K562 (cell line): ENCODE results near the gene AMFR. TPM values are rescaled to one million over a fixed set of nuclear protein-coding genes. Genes with fewer than 3 reads are reported as not detected.
A peak's percentile ranks its signal among the peaks of the same experiment; 100 is the strongest.

Source experiments
- ATAC-seq: fragments of 200-7000 bp; cut with Tn5 transposase; 3 replicates; pipeline ENCODE4 v1.9.1; 2020; ENCODE audit warnings: moderate library complexity
- BruUV-seq: library from RNA; stranded (reverse); fragments of 400-500 nt; replicated peaks from 2 replicates; lab custom pipeline; 2021; lab: Mats Ljungman, UMichigan
- CTCF ChIA-PET: fragments of 300-600 bp; formaldehyde crosslinking; extraction: SDS; loops from one replicate; lab custom pipeline; 2021; ENCODE audit warnings: low intra/inter-chr PET ratio; lab: Yijun Ruan, JAX
- POLR2A ChIA-PET: fragments of 300-600, 350-650 bp; sonication (Branson Sonifier 250); formaldehyde crosslinking; extraction: SDS; loops from one replicate; lab custom pipeline; 2021; ENCODE audit warnings: antibody characterized with exemption, inconsistent platforms; lab: Yijun Ruan, JAX
- DNase-seq, 4 experiments: peaks; one replicate each; pipeline versions ENCODE4 v3.0.0 to v3.0.0-alpha.2; 2011 to 2018; ENCODE audit warnings: low spot score in 3 of 4, mixed read lengths in 3 of 4; ENCODE audit errors: extremely low read depth in 1 of 4
- FAIRE-seq: peaks from 2 replicates; lab custom pipeline; 2011; peaks lifted over from hg19 to GRCh38; lab: Jason Lieb, UNC
- H2AFZ ChIP-seq: 2 replicates; pipeline ENCODE4 v1.6.0; 2011; ENCODE audit warnings: low read depth, low read length, control low read depth, inconsistent platforms
- H3K27ac ChIP-seq: fragments of 200-600 bp; 3 replicates; pipeline ENCODE4 v1.8.0; 2011; ENCODE audit warnings: low read depth, mild to moderate bottlenecking, control low read depth, inconsistent platforms, low read length, moderate library complexity, mixed read lengths; ENCODE audit errors: extremely low read depth
- H3K27me3 ChIP-seq, 2 experiments: fragments of 300-600 bp in 1 of 2; 2 replicates in 1 of 2; 3 replicates in 1 of 2; pipeline versions ENCODE4 v1.6.0 to v1.8.0; 2011; ENCODE audit warnings: inconsistent platforms in 2 of 2, low read length in 2 of 2, mild to moderate bottlenecking in 1 of 2, mixed read lengths in 1 of 2, moderate library complexity in 1 of 2; ENCODE audit not compliant: control insufficient read depth in 2 of 2, insufficient read depth in 2 of 2
- H3K36me3 ChIP-seq: fragments of 300-600 bp; 3 replicates; pipeline ENCODE4 v1.8.0; 2011; ENCODE audit warnings: mild to moderate bottlenecking, low read length, inconsistent platforms; ENCODE audit not compliant: control insufficient read depth, insufficient read depth
- H3K4me1 ChIP-seq, 2 experiments: fragments of 200-600 bp in 1 of 2; replicated peaks in 1 of 2; 2 replicates in 1 of 2; 3 replicates in 1 of 2; pipeline versions ENCODE4 v1.5.1 to v1.8.0; 2011; ENCODE audit warnings: inconsistent platforms in 2 of 2, low read length in 2 of 2, mild to moderate bottlenecking in 1 of 2, mixed read lengths in 1 of 2, moderate library complexity in 1 of 2; ENCODE audit not compliant: control insufficient read depth in 2 of 2, insufficient read depth in 2 of 2
- H3K4me2 ChIP-seq: 2 replicates; pipeline ENCODE4 v1.6.1; 2011; ENCODE audit warnings: low read length, control low read depth, inconsistent platforms, mixed read lengths; ENCODE audit not compliant: insufficient read depth
- H3K4me3 ChIP-seq: fragments of 200-600 bp; sonication (generic), shearing (Covaris generic); 2 replicates; pipeline ENCODE4 v1.5.1; 2016; ENCODE audit warnings: control low read depth, inconsistent platforms
- H3K79me2 ChIP-seq: fragments of 200-600 bp; 3 replicates; pipeline ENCODE4 v1.8.0; 2011; ENCODE audit warnings: low read length, inconsistent platforms; ENCODE audit not compliant: control insufficient read depth, insufficient read depth
- H3K9ac ChIP-seq, 2 experiments: 2 replicates each; pipeline versions ENCODE4 v1.6.0 to v1.6.1; 2011; ENCODE audit warnings: low read depth in 2 of 2, low read length in 2 of 2, control low read depth in 1 of 2, inconsistent platforms in 1 of 2, mild to moderate bottlenecking in 1 of 2, mixed read lengths in 1 of 2; ENCODE audit not compliant: insufficient read depth in 1 of 2
- H3K9me1 ChIP-seq: one replicate; pipeline ENCODE4 v1.6.0; 2011; ENCODE audit warnings: inconsistent platforms, mild to moderate bottlenecking, low read length, moderate library complexity; ENCODE audit not compliant: control insufficient read depth, insufficient read depth
- H3K9me3 ChIP-seq: replicated peaks from 2 replicates; pipeline ENCODE4 v1.5.1; 2011; ENCODE audit warnings: low read depth, low read length, inconsistent platforms; ENCODE audit not compliant: control insufficient read depth, insufficient read depth
- H4K20me1 ChIP-seq: replicated peaks from 2 replicates; pipeline ENCODE4 v1.6.1; 2011; ENCODE audit warnings: low read length, inconsistent platforms, mixed read lengths; ENCODE audit not compliant: control insufficient read depth, insufficient read depth
- KDM1A ChIP-seq, 2 experiments: fragments of 450-650 bp; IDR thresholded peaks; 2 replicates each; pipeline ENCODE4 v1.6.1; 2016; ENCODE audit warnings: mild to moderate bottlenecking in 2 of 2
- ZEB2 ChIP-seq: fragments of 450-650 bp; IDR thresholded peaks from 2 replicates; pipeline ENCODE4 v1.6.1; 2016
- ZNF764 ChIP-seq: fragments of 250-450 bp; sonication (Bioruptor Pico); IDR thresholded peaks from 2 replicates; pipeline ENCODE4 v1.4.0; 2020; ENCODE audit warnings: low read depth, mild to moderate bottlenecking, moderate library complexity
- WGBS: fragments of 100-300 bp; shearing (Covaris generic); methylation state at CpG from one replicate; pipeline ENCODE4 v1.1.6; 2016; ENCODE audit warnings: low coverage, mixed read lengths; ENCODE audit not compliant: insufficient coverage; ENCODE audit errors: missing lambda C conversion rate; 5-methylcytosine and 5-hydroxymethylcytosine counted together
- in situ Hi-C: fragments of 300-500 bp; cut with MboI; formaldehyde crosslinking; loops from 4 replicates; pipeline ENCODE4 v1.15.0; 2018; ENCODE audit warnings: inconsistent platforms, mixed read lengths
- intact Hi-C: fragments of 100-400 bp; cut with micrococcal nuclease; formaldehyde crosslinking; loops from 2 replicates; pipeline ENCODE4 v1.14.2; 2022
- polyA plus RNA-seq, 8 experiments: library from polyadenylated mRNA; depleted of rRNA in 4 of 8; stranded (reverse) in 5 of 8; unstranded in 3 of 8; fragments of >200 nt; fragmentation: Nextera tagmentation in 2 of 8; fragmentation: Illumina TruSeq in 1 of 8; extraction: Ambion mirVana in 2 of 8; extraction: Trizol in 1 of 8; gene quantifications; 2 replicates each; pipeline versions ENCODE4 v1.2.1 to v1.2.3, GENCODE V29; 2011 to 2014; ENCODE audit warnings: inconsistent platforms in 1 of 8, missing spikeins in 1 of 8
- total RNA-seq, 7 experiments: library from RNA; depleted of rRNA in 6 of 7; stranded (reverse); fragments of >200 nt in 6 of 7; fragmentation: Illumina TruSeq in 2 of 7; extraction: Trizol in 2 of 7; gene quantifications; 2 replicates each; pipeline versions ENCODE4 v1.2.1 to v1.2.3, GENCODE V29; 2011 to 2021; ENCODE audit warnings: low replicate concordance in 1 of 7
- TF ChIP-seq, protein P1 (sequence below): fragments of 450-650 bp; IDR thresholded peaks from 2 replicates; pipeline ENCODE4 v1.6.1; 2016; ENCODE audit warnings: borderline replicate concordance
- TF ChIP-seq, protein P2 (sequence below): fragments of 150-350 bp; conservative IDR thresholded peaks from 2 replicates; pipeline ENCODE4 v1.6.1; 2014; ENCODE audit warnings: low read length

The AMFR gene
- total and polyA plus RNA-seq, 9 of the 15 experiments (the other 6 are each of a cell fraction or from before 2014, with no cell fraction given), result 15.6 to 113 (median 58.4) TPM

DNA sequence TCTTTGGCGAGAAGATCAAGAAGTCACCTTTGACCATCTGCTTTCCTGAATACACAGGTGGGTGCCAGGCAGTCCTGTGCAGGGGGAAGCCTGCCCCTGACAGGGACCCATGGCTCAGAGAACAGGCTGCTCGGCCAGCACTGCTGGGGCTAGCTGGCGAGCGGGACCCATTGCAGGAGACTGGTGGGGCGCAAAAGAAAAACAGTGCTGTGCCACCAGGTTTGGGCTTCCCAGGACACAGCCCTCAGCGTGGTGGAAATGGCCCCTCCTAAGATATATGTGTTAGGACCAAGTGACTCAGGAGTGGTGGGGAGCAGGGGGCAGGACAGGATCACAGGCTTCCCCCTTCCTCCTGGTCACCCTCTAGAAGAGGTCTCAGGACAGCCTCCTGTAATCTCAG, 73.9 kb downstream of the AMFR start (continued):
- TF ChIP-seq, protein P1, sequence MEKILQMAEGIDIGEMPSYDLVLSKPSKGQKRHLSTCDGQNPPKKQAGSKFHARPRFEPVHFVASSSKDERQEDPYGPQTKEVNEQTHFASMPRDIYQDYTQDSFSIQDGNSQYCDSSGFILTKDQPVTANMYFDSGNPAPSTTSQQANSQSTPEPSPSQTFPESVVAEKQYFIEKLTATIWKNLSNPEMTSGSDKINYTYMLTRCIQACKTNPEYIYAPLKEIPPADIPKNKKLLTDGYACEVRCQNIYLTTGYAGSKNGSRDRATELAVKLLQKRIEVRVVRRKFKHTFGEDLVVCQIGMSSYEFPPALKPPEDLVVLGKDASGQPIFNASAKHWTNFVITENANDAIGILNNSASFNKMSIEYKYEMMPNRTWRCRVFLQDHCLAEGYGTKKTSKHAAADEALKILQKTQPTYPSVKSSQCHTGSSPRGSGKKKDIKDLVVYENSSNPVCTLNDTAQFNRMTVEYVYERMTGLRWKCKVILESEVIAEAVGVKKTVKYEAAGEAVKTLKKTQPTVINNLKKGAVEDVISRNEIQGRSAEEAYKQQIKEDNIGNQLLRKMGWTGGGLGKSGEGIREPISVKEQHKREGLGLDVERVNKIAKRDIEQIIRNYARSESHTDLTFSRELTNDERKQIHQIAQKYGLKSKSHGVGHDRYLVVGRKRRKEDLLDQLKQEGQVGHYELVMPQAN, result no peak
- TF ChIP-seq, protein P2, sequence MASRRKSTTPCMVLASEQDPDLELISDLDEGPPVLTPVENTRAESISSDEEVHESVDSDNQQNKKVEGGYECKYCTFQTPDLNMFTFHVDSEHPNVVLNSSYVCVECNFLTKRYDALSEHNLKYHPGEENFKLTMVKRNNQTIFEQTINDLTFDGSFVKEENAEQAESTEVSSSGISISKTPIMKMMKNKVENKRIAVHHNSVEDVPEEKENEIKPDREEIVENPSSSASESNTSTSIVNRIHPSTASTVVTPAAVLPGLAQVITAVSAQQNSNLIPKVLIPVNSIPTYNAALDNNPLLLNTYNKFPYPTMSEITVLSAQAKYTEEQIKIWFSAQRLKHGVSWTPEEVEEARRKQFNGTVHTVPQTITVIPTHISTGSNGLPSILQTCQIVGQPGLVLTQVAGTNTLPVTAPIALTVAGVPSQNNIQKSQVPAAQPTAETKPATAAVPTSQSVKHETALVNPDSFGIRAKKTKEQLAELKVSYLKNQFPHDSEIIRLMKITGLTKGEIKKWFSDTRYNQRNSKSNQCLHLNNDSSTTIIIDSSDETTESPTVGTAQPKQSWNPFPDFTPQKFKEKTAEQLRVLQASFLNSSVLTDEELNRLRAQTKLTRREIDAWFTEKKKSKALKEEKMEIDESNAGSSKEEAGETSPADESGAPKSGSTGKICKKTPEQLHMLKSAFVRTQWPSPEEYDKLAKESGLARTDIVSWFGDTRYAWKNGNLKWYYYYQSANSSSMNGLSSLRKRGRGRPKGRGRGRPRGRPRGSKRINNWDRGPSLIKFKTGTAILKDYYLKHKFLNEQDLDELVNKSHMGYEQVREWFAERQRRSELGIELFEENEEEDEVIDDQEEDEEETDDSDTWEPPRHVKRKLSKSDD, result no peak
- no peak for TF ChIP-seq ZEB2

DNA sequence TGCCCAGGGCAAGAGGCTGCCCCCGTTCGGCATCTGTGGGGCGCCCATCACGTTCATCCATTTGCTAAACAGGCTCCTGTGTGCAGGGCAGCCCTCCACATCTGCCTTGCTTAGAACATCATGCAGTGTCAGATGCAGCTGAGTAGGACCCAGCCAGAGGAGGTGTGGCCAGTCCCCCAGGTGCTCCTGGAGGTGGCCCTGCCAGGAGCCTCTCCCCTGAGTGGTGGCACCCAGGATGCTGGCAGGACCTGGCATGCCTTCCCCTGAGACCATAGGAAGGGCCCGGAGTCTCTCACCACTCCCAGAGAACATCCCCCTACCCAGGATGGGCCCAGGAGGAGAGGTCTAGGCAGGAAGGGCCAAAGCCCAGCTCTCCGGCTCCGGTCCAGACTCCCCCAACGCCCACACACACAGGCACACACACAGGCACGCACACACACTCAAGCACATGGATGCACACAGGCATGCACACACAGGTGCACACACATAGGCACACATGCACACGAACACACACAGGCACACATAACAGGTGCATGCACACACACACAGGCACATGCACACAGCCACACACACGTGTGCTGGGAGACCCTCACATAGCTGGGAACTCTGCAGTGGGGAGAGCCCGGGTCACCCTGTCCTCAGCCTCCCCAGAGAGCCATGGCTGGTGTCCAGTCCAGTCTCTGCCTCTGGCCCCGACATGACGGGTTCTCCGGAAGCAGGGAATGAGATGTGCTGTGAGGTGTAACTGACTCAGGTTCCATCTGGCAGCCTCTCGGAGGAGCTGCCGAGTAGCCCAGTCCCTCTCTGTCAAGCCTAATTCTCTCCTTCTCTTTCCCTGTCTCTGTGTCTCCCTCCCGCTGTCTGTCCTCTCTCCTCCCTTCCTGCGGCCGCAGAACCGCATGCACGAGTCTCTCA, 74.6 kb downstream of the AMFR start:
- intact Hi-C loops (loop anchor here (10.0 kb wide), 1 partner anchor 164 kb away; no protein-coding TSS in a partner anchor), in situ Hi-C loops (no loop called here)
- H4K20me1 ChIP-seq, result peaks cover 23% of the 10 kb centered on the region
- 2% methylated on average over 18 of the region's 22 CpGs for WGBS
- no peak overlapping the region for H3K4me2 ChIP-seq
- TF ChIP-seq KDM1A (IDR thresholded peaks at IDR 0.05) (peak in 1 of 2 experiments; percentile 51; a peak in 1 of 4 replicates), ZNF764 (CRISPR knock-in tag) (no peak)
- FAIRE-seq (no peak), ATAC-seq (peak; percentile 6; the same call in 1 of the 3 replicates), DNase-seq (no peak)
- H3K27me3 ChIP-seq, result peaks cover 17 to 55% of the 10 kb centered on the region in 2 experiments; a peak in 4 of 5 replicates
- no peaks in the 10 kb centered on the region for H3K36me3 ChIP-seq
- 0 out of 4 replicates have a peak overlapping the region, but pooled peaks of 1 of the 2 experiments have one; percentile 26 for H3K9ac ChIP-seq
- ChIA-PET CTCF (no interaction called here), POLR2A (interaction anchor here (0.6 to 1.1 kb wide), 2 partner anchors 8 to 219 kb away, joined by 3 read pairs; no protein-coding TSS in a partner anchor)
- BruUV-seq, result no TSS peak
- H3K27ac ChIP-seq, result no peak overlapping the region
- H3K4me3 ChIP-seq, result no peak overlapping the region
- H3K79me2 ChIP-seq, result no peaks in the 10 kb centered on the region
- no peak overlapping the region for H2AFZ ChIP-seq
- H3K9me3 ChIP-seq, result no peaks in the 10 kb centered on the region
- no peaks in the 10 kb centered on the region for H3K9me1 ChIP-seq
- H3K4me1 ChIP-seq, result peaks cover 3 to 17% of the 10 kb centered on the region in 2 experiments
